HEK293 (cell line): ENCODE data around the gene HFM1.

ENCODE experiments used
- GLI4 ChIP-seq: fragments of 450-650 bp; formaldehyde crosslinking; IDR thresholded peaks from 2 replicates; pipeline ENCODE4 v1.5.1; 2016; ENCODE audit warnings: missing biosample characterization, missing genetic modification characterization
- GLIS1 ChIP-seq: fragments of 450-650 bp; formaldehyde crosslinking; IDR thresholded peaks from 2 replicates; pipeline ENCODE4 v1.5.1; 2016; ENCODE audit warnings: missing biosample characterization, missing genetic modification characterization
- GLIS2 ChIP-seq: fragments of 450-650 bp; formaldehyde crosslinking; IDR thresholded peaks from 2 replicates; pipeline ENCODE4 v1.5.1; 2016; ENCODE audit warnings: missing biosample characterization, missing genetic modification characterization
- MZF1 ChIP-seq: fragments of 450-650 bp; formaldehyde crosslinking; IDR thresholded peaks from 2 replicates; pipeline ENCODE4 v1.5.1; 2017; ENCODE audit warnings: missing biosample characterization, missing genetic modification characterization, borderline replicate concordance
- OSR2 ChIP-seq: fragments of 450-650 bp; formaldehyde crosslinking; IDR thresholded peaks from 2 replicates; pipeline ENCODE4 v1.5.1; 2016; ENCODE audit warnings: missing biosample characterization, missing genetic modification characterization
- RBAK ChIP-seq: fragments of 450-650 bp; formaldehyde crosslinking; IDR thresholded peaks from 2 replicates; pipeline ENCODE4 v1.5.1; 2016; ENCODE audit warnings: missing biosample characterization, missing genetic modification characterization
- SP2 ChIP-seq: fragments of 450-650 bp; formaldehyde crosslinking; IDR thresholded peaks from 2 replicates; pipeline ENCODE4 v1.5.1; 2016; ENCODE audit warnings: missing biosample characterization, missing genetic modification characterization
- TSHZ1 ChIP-seq: fragments of 450-650 bp; formaldehyde crosslinking; IDR thresholded peaks from 2 replicates; pipeline ENCODE4 v1.5.1; 2016; ENCODE audit warnings: missing biosample characterization, missing genetic modification characterization, borderline replicate concordance
- YY1 ChIP-seq: fragments of 450-650 bp; formaldehyde crosslinking; IDR thresholded peaks from 2 replicates; pipeline ENCODE4 v1.5.1; 2018; ENCODE audit warnings: missing biosample characterization, missing genetic modification characterization
- ZBTB48 ChIP-seq: fragments of 450-650 bp; formaldehyde crosslinking; IDR thresholded peaks from 2 replicates; pipeline ENCODE4 v1.5.1; 2016; ENCODE audit warnings: missing biosample characterization, missing genetic modification characterization
- ZNF121 ChIP-seq: fragments of 450-650 bp; formaldehyde crosslinking; IDR thresholded peaks from 2 replicates; pipeline ENCODE4 v1.5.1; 2016; ENCODE audit warnings: missing biosample characterization, missing genetic modification characterization
- ZNF18 ChIP-seq: fragments of 450-650 bp; formaldehyde crosslinking; IDR thresholded peaks from 2 replicates; pipeline ENCODE4 v1.5.1; 2016; ENCODE audit warnings: missing biosample characterization, missing genetic modification characterization
- ZNF423 ChIP-seq: fragments of 450-650 bp; formaldehyde crosslinking; IDR thresholded peaks from 2 replicates; pipeline ENCODE4 v1.5.1; 2016; ENCODE audit warnings: missing biosample characterization, missing genetic modification characterization
- ZNF449 ChIP-seq: fragments of 450-650 bp; formaldehyde crosslinking; IDR thresholded peaks from 2 replicates; pipeline ENCODE4 v1.5.1; 2017; ENCODE audit warnings: missing biosample characterization, mild to moderate bottlenecking, missing genetic modification characterization, moderate library complexity
- ZNF473 ChIP-seq: fragments of 450-650 bp; formaldehyde crosslinking; IDR thresholded peaks from 2 replicates; pipeline ENCODE4 v1.5.1; 2017; ENCODE audit warnings: missing biosample characterization, missing genetic modification characterization
- ZNF560 ChIP-seq: fragments of 450-650 bp; formaldehyde crosslinking; IDR thresholded peaks from 2 replicates; pipeline ENCODE4 v1.5.1; 2017; ENCODE audit warnings: missing biosample characterization, missing genetic modification characterization, borderline replicate concordance
- ZNF580 ChIP-seq: fragments of 450-650 bp; formaldehyde crosslinking; IDR thresholded peaks from 2 replicates; pipeline ENCODE4 v1.5.1; 2016; ENCODE audit warnings: missing biosample characterization, missing genetic modification characterization
- ZNF596 ChIP-seq: fragments of 450-650 bp; IDR thresholded peaks from 2 replicates; pipeline ENCODE4 v1.5.0; 2018; ENCODE audit warnings: missing biosample characterization, mild to moderate bottlenecking, missing genetic modification characterization, moderate library complexity
- ZNF670 ChIP-seq: fragments of 450-650 bp; formaldehyde crosslinking; IDR thresholded peaks from 2 replicates; pipeline ENCODE4 v1.5.1; 2016; ENCODE audit warnings: missing biosample characterization, missing genetic modification characterization, low read depth
- ZNF747 ChIP-seq: fragments of 450-650 bp; formaldehyde crosslinking; IDR thresholded peaks from 2 replicates; pipeline ENCODE4 v1.5.1; 2016; ENCODE audit warnings: missing biosample characterization, missing genetic modification characterization
- ZNF785 ChIP-seq: fragments of 450-650 bp; formaldehyde crosslinking; IDR thresholded peaks from 2 replicates; pipeline ENCODE4 v1.5.1; 2016; ENCODE audit warnings: missing biosample characterization, missing genetic modification characterization
- ZSCAN23 ChIP-seq: fragments of 450-650 bp; formaldehyde crosslinking; IDR thresholded peaks from 2 replicates; pipeline ENCODE4 v1.5.1; 2016; ENCODE audit warnings: missing biosample characterization, missing genetic modification characterization
- ZXDB ChIP-seq: fragments of 450-650 bp; formaldehyde crosslinking; IDR thresholded peaks from 2 replicates; pipeline ENCODE4 v1.5.1; 2016; ENCODE audit warnings: missing biosample characterization, missing genetic modification characterization
- TF ChIP-seq, protein P1 (sequence below): fragments of 450-650 bp; formaldehyde crosslinking; IDR thresholded peaks from 2 replicates; pipeline ENCODE4 v1.5.1; 2017; ENCODE audit warnings: missing biosample characterization, missing genetic modification characterization
- TF ChIP-seq, protein P2 (sequence below): fragments of 450-650 bp; formaldehyde crosslinking; IDR thresholded peaks from 2 replicates; pipeline ENCODE4 v1.5.1; 2016; ENCODE audit warnings: missing biosample characterization, missing genetic modification characterization
- TF ChIP-seq, protein P3 (sequence below): IDR thresholded peaks from 2 replicates; pipeline ENCODE4 v1.6.1; 2011; ENCODE audit warnings: mild to moderate bottlenecking, low read depth, low read length, borderline replicate concordance

HFM1 gene

GRCh38 chr1:91404151-91405012 lies at the start of gene HFM1 (continued):
- TF ChIP-seq ZNF18 (no peak), ZNF580 (tag by site-specific recombination) (0 out of 2 replicates have a peak, but pooled peaks have one; percentile 14), ZNF785 (tag by site-specific recombination) (no peak), MZF1 (tag by site-specific recombination) (peak; percentile 14; the same call in 1 of the 2 replicates), ZNF560 (tag by site-specific recombination) (no peak), ZNF423 (tag by site-specific recombination) (no peak; the same call in 1 of the 2 replicates), OSR2 (tag by site-specific recombination) (no peak), ZNF473 (no peak), ZNF121 (tag by site-specific recombination) (peak; percentile 57), ZNF670 (tag by site-specific recombination) (no peak), GLIS1 (tag by site-specific recombination) (peak; percentile 93), ZXDB (tag by site-specific recombination) (peak; percentile 81), ZNF449 (tag by site-specific recombination) (no peak), ZNF747 (tag by site-specific recombination) (no peak), ZSCAN23 (0 out of 2 replicates have a peak, but pooled peaks have one; percentile 13), YY1 (peak; percentile 36; the same call in 1 of the 2 replicates), GLIS2 (tag by site-specific recombination) (peak; percentile 99), SP2 (tag by site-specific recombination) (peak; percentile 90), RBAK (no peak), ZNF596 (tag by site-specific recombination) (0 out of 2 replicates have a peak, but pooled peaks have one; percentile 28), ZBTB48 (tag by site-specific recombination) (peak; percentile 80), GLI4 (tag by site-specific recombination) (no peak), TSHZ1 (no peak)
- TF ChIP-seq, protein P1, sequence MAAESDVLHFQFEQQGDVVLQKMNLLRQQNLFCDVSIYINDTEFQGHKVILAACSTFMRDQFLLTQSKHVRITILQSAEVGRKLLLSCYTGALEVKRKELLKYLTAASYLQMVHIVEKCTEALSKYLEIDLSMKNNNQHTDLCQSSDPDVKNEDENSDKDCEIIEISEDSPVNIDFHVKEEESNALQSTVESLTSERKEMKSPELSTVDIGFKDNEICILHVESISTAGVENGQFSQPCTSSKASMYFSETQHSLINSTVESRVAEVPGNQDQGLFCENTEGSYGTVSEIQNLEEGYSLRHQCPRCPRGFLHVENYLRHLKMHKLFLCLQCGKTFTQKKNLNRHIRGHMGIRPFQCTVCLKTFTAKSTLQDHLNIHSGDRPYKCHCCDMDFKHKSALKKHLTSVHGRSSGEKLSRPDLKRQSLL (tag by site-specific recombination): peak; percentile 16; the same call in 1 of the 2 replicates
- TF ChIP-seq, protein P2, sequence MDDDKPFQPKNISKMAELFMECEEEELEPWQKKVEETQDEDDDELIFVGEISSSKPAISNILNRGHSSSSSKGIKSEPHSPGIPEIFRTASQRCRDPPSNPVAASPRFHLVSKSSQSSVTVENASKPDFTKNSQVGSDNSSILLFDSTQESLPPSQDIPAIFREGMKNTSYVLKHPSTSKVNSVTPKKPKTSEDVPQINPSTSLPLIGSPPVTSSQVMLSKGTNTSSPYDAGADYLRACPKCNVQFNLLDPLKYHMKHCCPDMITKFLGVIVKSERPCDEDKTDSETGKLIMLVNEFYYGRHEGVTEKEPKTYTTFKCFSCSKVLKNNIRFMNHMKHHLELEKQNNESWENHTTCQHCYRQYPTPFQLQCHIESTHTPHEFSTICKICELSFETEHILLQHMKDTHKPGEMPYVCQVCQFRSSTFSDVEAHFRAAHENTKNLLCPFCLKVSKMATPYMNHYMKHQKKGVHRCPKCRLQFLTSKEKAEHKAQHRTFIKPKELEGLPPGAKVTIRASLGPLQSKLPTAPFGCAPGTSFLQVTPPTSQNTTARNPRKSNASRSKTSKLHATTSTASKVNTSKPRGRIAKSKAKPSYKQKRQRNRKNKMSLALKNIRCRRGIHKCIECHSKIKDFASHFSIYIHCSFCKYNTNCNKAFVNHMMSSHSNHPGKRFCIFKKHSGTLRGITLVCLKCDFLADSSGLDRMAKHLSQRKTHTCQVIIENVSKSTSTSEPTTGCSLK (tag by site-specific recombination): no peak
- TF ChIP-seq, protein P3, sequence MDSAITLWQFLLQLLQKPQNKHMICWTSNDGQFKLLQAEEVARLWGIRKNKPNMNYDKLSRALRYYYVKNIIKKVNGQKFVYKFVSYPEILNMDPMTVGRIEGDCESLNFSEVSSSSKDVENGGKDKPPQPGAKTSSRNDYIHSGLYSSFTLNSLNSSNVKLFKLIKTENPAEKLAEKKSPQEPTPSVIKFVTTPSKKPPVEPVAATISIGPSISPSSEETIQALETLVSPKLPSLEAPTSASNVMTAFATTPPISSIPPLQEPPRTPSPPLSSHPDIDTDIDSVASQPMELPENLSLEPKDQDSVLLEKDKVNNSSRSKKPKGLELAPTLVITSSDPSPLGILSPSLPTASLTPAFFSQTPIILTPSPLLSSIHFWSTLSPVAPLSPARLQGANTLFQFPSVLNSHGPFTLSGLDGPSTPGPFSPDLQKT: no peak
